SU-DHL-6 (cell line): Measurements from ENCODE around the gene FABP7.

Source experiments
- CTCF ChIP-seq: fragments of 200-600 bp; sonication (generic); IDR thresholded peaks from one replicate; pipeline ENCODE4 v1.5.1; 2017; ENCODE audit warnings: antibody characterized with exemption, mild to moderate bottlenecking, low read length, moderate library complexity; ENCODE audit not compliant: insufficient read depth, poor library complexity, severe bottlenecking
- EZH2phosphoT487 ChIP-seq: fragments of 200-600 bp; sonication (generic), shearing (Covaris generic); conservative IDR thresholded peaks from 2 replicates; pipeline ENCODE4 v1.6.1; 2018; ENCODE audit warnings: mild to moderate bottlenecking, antibody characterized with exemption, low read length, moderate library complexity, mixed read lengths

DNA sequence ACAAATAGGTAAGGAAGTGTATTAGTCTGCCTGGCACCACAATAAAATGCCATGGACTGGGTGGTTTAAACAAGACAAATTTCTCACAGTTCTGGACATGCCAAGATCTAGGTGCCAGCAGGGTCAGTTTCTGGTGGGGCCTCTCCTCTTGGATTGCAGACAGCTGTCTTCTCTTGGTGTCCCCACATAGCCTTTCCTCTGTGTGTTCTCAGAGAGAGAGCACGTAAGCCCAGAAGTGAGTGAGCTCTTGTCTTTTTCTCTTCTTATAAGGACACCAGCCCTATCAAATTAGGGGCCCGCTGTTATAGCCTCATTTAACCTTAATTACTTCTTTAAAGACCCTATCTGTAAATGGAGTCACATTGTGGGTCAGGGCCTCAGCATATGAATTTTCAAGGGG is 37.8 kb downstream of the FABP7 start:
- TF ChIP-seq CTCF (no peak), EZH2phosphoT487 (no peak)
